ENCODE results near the gene FBXO11.

The FBXO11 gene

GRCh38 chr2:47799031-47799609, 107.2 kb downstream of the FBXO11 start:
- FAIRE-seq (no peak), DNase-seq (ENCODE audit: insufficient read length, low spot score) (no peak)

GRCh38 chr2:47798631-47799030, 107.7 kb downstream of the FBXO11 start:
- FAIRE-seq (no peak), DNase-seq (ENCODE audit: insufficient read length, low spot score) (no peak)

- FAIRE-seq (no peak), DNase-seq (ENCODE audit: insufficient read length, low spot score) (no peak)
Observed at GRCh38 chr2:47796090-47796697, 110.1 kb downstream of the FBXO11 start.

GRCh38 chr2:47785986-47786385, 120.3 kb downstream of the FBXO11 start:
- DNase-seq (ENCODE audit: insufficient read length, low spot score), result no peak
- FAIRE-seq, result no peak

GRCh38 chr2:47784352-47784851, 121.9 kb downstream of the FBXO11 start:
- no peak for DNase-seq (ENCODE audit: insufficient read length, low spot score)
- FAIRE-seq, result no peak

- DNase-seq (ENCODE audit: insufficient read length, low spot score), result peak; percentile 78
- no peak for FAIRE-seq
Observed at GRCh38 chr2:47783486-47784351, 122.6 kb downstream of the FBXO11 start.

GRCh38 chr2:47782671-47783485, 123.4 kb downstream of the FBXO11 start, which contains the start of gene MSH6:
TSS of gene MSH6 (plus strand) at chr2:47783145. CDS start at chr2:47783234, 89 bp downstream.
- DNase-seq (ENCODE audit: insufficient read length, low spot score), result peak; percentile 95
- FAIRE-seq, result peak; percentile 90

- DNase-seq (ENCODE audit: insufficient read length, low spot score) (no peak), FAIRE-seq (no peak)
Observed at GRCh38 chr2:47782381-47782670, 124.0 kb downstream of the FBXO11 start.

GRCh38 chr2:47779426-47779790, 126.9 kb downstream of the FBXO11 start:
- FAIRE-seq (no peak), DNase-seq (ENCODE audit: insufficient read length, low spot score) (no peak)

GRCh38 chr2:47778698-47779425, 127.4 kb downstream of the FBXO11 start:
- FAIRE-seq (no peak), DNase-seq (ENCODE audit: insufficient read length, low spot score) (no peak)

GRCh38 chr2:47777277-47777937, 128.9 kb downstream of the FBXO11 start:
- no peak for FAIRE-seq
- no peak for DNase-seq (ENCODE audit: insufficient read length, low spot score)

- DNase-seq (ENCODE audit: insufficient read length, low spot score) (no peak), FAIRE-seq (no peak)
Observed at GRCh38 chr2:47774567-47774966, 131.7 kb downstream of the FBXO11 start.

- DNase-seq (ENCODE audit: insufficient read length, low spot score), result no peak
- FAIRE-seq, result no peak
Observed at GRCh38 chr2:47772343-47772742, 134.0 kb downstream of the FBXO11 start.

- peak; percentile 70 for FAIRE-seq
- DNase-seq (ENCODE audit: insufficient read length, low spot score), result peak; percentile 58
Observed at GRCh38 chr2:47771211-47771610, 135.1 kb downstream of the FBXO11 start.

- DNase-seq (ENCODE audit: insufficient read length, low spot score) (no peak), FAIRE-seq (no peak)
Observed at GRCh38 chr2:47769318-47769717, 137.0 kb downstream of the FBXO11 start.

GRCh38 chr2:47767880-47768609, 138.3 kb downstream of the FBXO11 start:
- FAIRE-seq (peak; percentile 75), DNase-seq (ENCODE audit: insufficient read length, low spot score) (peak; percentile 69)

GRCh38 chr2:47767497-47767844, 138.8 kb downstream of the FBXO11 start:
- no peak for FAIRE-seq
- no peak for DNase-seq (ENCODE audit: insufficient read length, low spot score)

GRCh38 chr2:47751856-47752414, 154.4 kb downstream of the FBXO11 start:
- no peak for FAIRE-seq
- no peak for DNase-seq (ENCODE audit: insufficient read length, low spot score)

GRCh38 chr2:47747878-47748277, 158.4 kb downstream of the FBXO11 start:
- DNase-seq (ENCODE audit: insufficient read length, low spot score) (no peak), FAIRE-seq (no peak)

Measured in HTR-8/SVneo (cell line).